DMS79 treated with DMSO at 0.1 percent for 48 hours (cell line): ENCODE data around the gene COX6B1.
A peak's percentile ranks its signal among the peaks of the same experiment; 100 is the strongest.
"Not testable (repeated sequence)": the region's sequence is repeated elsewhere in the genome, so short reads cannot be mapped to it uniquely, and the experiment has no call there.

ENCODE experiments used
- DNase-seq: peaks from one replicate; lab custom pipeline; 2025; lab: John Stamatoyannopoulos, UW

The COX6B1 gene, protein sequence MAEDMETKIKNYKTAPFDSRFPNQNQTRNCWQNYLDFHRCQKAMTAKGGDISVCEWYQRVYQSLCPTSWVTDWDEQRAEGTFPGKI

DNA sequence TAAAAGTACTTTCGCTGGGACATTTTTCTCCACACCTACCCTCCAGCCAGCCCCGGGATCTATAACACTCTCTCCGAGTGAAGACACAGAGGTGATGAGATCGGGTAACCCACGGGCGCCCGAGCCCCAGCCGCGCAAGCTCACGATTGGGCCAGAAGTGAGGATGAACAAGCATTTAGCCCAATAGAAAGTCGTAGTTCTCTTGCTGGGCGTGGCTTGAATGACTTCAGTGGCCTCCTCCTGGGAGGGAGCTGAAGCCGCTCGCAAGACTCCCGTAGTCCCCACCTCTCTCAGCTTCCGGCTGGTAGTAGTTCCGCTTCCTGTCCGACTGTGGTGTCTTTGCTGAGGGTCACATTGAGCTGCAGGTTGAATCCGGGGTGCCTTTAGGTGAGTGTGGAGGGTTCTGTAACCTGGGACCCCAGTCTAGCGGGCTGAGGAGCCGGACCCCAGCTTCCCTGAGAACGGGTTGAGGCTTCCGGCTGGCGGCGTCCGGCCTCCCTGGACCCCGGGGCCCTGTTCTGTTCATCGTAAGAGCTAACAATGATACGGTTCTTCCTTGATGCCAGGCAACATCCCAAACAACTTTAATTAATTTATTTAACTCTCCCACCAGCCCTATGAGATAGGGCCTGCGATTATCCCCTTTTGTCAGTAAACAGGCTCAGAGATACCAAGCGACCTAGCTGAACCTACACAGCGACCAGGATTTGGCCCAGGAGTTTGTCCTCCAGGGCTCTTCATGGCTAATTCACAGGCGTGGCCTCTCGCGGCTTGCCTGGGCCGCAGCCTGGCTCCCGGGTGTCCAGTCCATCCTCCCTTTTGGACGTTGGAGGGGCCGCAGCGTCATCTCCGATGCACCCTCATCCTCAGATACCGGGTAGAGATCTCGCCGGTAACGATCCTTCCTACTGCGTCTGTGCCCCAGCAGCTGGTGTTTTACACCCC, at the start of gene COX6B1:
COX6B1 (plus strand) TSS at position 307 of the 945 bp plus-strand sequence. CDS start 2,921 bp downstream, outside the sequence.
- peak; percentile 97 for DNase-seq

DNA sequence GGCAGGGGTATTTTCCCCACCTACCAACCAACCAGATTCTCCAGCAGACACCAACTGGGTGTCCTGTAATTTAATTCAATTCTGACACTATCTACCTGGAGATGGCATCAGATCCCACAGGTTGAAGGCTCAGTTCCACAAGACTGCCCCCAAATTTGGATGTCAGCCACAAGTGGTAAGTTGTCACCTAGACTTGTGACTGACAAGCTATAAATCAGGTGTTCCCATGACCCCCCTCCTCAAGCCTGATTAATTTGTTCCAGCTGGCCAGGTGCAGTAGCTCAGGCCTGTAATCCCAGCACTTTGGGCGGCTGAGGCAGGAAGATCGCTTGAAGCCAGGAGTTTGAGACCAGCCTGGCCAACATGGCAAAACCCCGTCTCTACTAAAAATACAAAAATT, 46.2 kb upstream of the COX6B1 start:
- DNase-seq: peak; percentile 2

DNA sequence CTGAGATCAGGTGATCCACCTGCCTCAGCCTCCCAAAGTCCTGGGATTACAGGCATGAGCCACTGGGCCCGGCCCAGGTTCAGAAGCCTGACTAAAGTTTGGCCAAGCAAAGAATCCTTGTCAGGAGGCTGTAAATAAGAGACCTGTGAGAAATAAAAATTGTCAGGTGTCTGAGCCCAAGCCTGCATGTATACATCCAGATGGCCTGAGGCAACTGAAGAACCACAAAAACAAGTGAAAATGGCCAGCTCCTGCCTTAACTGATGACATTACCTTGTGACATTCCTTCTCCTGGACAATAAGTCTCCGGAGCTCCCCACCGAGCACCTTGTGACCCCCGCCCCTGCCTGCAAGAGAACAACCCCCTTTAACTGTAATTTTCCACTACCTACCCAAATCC, 43.7 kb upstream of the COX6B1 start:
- not testable (repeated sequence) for DNase-seq

DNA sequence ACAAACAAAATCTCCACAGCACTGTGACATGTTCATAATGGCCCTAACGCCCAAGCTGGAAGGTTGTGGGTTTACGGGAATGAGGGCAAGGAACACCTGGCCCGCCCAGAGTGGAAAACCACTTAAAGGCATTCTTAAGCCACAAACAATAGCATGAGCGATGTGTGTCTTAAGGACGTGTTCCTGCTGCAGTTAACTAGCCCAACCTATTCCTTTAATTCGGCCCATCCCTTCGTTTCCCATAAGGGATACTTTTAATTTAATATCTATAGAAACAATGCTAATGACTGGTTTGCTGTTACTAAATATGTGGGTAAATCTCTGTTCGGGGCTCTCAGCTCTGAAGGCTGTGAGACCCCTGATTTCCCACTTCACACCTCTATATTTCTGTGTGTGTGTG, 41.0 kb upstream of the COX6B1 start:
- not testable (repeated sequence) for DNase-seq

DNA sequence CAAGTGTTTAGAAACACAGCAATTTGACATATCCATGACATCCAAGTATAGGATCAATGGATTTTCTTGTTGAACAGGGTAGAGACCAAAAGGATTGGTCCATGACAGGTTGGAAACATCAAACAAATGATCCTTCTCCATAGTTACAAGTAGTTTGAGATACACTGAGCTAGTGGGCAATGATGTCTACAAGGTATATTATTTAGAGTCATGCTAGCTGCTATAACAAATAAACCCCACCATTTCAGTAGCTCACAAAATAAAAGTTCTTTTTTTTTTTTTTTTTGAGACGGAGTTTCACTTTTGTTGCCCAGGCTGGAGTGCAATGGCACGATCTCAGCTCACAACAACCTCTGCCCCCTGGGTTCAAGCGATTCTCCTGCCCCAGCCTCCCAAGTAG, 40.5 kb upstream of the COX6B1 start:
- no peak for DNase-seq

DNA sequence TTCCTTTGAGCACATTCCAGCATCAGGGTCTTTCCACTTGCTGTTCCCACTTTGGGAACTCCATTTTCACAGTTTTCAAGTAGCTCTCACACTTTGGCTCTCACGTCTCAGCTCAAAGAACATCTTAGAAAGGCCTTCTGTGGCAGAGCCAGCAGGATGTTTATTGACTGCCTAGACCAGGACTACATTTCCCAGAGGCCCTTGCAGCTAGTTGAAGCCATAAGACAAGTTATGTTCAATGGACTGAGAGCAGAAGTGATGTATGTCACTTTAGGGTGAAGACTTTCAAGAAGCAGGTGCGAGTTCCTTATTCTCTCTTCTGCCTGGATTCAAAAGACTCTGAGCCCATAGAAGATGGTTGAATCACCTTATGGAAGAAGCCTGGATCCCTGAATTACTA, 39.9 kb upstream of the COX6B1 start:
- no peak for DNase-seq

DNA sequence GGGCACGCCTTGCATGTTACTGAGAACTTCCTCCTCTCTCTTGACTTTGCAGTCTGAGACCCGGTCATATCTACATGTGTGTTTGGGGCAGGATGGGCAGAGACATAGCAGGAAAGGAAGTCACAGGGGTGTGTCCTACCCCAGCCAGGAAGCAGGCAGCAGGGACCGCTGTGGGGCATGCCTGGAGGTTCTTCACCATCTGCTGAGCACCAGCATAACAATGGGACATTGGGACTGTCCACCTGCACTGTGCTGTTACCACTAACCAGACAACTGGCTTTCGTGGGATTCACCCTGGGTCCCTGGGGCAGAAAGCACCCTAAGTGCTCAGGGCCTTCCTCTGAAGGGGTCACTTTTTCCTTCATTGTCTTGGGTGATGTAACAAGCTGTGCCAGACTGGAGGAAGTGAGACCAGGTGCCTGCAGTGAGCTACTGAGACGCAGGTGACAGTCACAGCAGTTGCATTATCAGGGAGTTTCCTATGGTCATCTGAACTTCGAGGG, 38.2 kb upstream of the COX6B1 start:
- DNase-seq: no peak

DNA sequence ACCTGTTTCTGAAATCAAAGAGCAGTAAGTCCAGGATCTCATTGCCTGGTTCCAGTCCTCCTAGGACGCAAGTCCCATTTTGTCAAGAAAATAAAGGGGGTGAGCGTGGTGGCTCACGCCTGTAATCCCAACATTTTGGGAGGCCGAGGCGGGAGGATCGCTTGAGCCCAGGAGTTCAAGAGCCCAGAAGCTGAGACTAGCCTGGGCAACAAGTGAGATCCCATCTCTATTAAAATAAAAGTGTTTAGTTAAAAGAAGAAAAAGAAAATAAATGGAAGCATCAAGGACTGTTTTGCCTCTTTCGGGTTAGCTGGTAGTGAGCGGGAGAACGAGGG, 35.9 kb upstream of the COX6B1 start:
- DNase-seq: no peak

DNA sequence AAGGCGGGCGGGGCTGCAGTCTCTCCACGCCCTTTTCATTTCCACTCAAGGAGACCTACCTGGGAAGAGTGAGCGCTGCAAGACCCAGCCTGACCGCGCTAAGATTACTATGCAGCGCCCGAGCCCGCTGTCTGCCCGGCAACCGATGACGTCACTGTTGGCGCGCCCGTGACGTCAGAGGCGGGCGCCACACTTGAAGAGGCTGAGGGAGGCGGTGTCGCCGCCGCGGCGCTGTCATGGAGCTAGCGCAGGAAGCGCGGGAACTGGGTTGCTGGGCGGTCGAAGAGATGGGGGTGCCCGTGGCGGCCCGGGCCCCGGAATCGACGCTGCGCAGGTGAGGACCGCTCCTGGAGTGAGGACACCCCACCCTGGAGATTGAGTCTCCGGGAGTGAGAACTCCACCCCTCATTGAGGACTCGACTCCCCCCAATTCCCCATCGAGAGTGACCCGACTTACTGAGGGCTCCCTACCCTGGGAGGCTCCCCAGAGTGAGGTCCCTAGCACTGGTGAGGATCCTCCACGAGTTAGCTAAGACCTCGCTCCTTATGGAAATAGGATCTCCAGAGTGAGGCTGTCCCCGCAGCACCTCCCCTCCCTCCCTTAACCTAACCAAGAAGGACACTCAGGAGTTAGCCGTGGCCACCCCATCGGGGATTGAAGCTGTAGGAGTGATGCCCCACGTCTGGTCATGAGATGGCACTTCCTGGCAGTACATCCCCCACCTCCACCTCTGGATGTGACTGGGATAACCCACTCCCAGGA, 35.4 kb upstream of the COX6B1 start, which contains the start of gene HAUS5:
HAUS5 (plus strand) TSS at position 177 of the 763 bp plus-strand sequence; CDS start at position 237, 60 bp downstream.
- DNase-seq: peak; percentile 91

DNA sequence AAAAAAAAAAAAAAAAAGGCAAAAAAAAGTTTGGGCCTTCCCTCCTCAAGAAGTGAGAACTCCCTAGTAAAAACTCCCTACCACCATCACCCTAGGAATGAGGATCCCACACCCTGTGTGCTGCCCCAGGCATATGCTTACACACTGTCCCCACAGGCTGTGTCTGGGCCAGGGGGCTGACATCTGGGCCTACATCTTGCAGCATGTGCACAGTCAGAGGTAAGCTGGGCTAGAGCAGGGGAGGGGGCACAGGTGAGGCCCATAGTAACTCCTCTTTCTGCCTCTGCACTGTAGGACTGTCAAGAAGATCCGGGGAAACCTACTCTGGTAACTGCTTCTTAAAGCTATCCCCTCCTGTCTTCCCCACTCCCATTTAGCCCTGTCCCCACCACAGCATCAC, 34.5 kb upstream of the COX6B1 start:
- DNase-seq: no peak

DNA sequence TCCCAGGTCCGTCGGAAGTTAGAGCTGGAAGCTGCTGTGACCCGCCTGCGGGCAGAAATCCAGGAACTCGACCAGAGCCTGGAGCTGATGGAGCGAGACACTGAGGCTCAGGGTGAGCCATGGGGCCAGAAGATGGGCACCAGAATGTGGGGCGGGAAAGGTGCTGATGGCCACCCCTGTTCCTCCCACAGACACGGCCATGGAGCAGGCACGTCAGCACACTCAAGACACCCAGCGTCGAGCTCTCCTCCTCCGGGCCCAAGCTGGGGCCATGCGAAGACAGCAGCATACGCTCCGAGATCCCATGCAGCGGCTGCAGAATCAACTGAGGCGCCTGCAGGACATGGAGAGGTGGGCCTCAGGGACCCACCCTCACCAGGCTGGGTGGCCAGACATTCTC, 33.1 kb upstream of the COX6B1 start:
- no peak for DNase-seq

DNA sequence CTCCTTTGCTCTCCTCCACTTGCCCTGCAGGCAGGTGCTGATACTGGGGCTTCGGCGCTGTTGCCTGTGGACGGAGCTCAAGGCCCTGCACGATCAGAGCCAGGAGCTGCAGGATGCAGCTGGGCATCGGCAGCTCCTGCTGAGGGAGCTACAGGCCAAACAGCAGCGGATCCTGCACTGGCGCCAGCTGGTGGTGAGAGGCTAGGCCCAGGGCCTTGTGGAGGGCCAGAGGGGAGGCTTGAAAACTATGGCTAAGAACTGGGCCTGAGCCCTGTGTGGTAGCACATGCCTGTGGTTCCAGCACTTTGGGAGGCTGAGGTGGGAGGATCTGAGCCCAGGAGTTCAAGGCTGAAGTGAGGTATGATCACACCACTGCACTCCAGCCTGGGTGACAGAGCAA, 29.3 kb upstream of the COX6B1 start:
- no peak for DNase-seq

DNA sequence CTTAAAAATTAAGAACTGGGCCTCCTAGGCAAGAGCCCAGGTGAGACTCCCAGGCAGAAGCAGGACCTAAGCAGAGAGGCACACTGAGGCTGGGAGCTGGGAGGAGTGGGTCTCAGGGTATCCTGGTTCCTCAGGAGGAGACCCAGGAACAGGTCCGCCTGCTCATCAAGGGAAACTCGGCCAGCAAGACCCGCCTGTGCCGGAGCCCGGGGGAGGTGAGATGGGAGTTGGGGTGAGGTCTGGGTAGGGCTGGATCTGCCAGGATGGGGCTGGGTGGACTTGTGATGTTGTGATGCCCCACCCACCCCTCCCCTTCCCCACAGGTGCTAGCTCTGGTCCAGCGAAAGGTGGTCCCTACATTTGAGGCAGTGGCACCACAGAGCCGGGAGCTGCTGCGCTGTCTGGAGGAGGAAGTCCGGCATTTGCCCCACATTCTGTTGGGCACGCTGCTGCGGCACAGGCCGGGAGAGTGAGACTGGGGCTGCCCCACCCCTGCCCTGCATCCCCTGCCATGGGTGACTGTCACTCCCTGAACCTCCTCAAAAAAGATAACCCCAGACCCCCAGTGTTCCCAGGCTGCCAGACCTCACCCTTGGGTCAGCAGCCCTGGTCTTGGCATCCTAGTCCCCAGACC, 28.7 kb upstream of the COX6B1 start:
- no peak for DNase-seq

DNA sequence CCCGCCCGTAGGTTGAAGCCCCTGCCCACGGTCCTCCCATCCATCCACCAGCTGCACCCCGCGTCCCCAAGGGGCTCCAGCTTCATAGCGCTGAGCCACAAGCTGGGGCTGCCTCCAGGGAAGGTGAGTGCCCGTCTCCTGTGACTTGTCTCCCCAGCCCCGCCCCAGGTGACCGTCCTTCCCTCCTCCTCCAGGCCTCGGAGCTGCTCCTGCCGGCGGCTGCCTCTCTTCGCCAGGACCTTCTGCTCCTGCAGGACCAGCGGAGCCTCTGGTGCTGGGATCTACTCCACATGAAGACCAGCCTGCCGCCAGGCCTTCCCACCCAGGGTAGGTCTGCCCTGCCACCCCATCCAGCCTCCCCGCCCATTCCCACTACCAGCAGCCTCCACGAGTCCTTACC, 28.1 kb upstream of the COX6B1 start:
- DNase-seq: no peak

DNA sequence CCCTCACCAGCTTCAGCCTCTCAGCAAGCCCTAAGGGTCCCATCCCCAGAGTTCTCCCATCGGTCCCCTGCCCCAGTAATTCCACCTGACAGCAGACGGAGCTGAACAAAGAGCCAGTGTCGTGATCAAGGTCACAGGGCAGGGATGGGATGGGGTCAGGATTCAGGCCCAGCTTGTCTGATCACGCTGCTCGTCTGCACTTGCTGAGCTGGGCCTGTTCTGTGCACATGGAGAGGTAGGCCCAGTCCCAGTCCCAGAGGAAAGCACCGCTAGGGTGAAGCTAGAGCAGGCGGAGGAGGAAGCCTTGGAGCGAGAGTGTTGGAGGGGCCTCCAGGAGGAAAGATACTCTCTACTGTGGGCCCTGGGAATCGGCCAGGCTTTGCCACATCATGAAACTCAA, 26.4 kb upstream of the COX6B1 start:
- no peak for DNase-seq

DNA sequence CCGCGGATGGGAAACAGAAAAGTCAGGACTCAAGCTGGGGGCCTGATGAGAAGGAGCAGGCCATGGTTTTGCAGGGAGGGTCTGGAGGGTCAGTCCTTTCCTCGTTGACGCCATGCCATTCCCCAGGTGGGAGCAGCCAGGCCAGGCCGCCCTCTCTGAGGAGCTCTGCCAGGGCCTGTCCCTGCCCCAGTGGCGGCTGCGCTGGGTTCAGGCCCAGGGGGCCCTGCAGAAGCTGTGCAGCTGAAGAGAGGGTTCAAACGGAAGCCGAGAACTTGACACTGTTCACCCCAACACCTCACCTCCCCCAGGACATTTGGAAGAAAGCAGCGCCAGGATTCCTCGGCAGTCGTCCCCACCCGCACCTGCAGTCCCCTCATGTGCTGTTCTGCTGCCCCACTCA, 25.4 kb upstream of the COX6B1 start:
- DNase-seq: no peak

DNA sequence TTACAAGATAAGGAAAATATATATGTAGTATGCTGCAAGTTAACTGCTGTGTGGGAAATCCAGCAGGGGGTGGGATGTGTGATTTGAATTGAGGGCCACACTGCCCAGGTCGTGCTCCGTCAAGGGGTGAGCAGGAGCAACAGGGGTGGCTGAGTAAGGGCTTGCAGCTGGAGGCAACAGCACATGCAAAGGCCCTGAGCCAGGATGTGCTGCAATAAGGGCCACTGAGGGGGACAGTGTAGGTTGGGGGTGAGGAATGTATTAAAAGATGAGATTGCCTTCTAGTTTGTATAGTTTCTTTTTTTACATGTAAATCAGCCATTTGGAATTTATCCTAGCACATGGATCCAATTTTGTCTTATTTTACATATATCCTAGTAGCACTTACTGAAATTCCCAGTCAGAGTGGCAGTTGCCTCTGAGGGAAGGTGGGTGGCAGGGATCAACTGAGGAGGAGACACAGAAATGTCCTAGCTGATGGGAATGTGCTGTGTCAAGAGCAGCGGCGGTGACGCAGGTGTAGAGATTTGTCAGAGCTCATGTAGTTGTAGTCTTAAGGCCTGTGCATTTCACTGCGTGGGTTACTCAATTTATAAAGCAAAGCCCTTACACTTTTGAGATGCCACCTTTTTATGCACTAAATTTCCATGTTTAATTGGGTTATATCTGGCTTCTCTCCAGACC, 24.7 kb upstream of the COX6B1 start:
- DNase-seq: no peak

DNA sequence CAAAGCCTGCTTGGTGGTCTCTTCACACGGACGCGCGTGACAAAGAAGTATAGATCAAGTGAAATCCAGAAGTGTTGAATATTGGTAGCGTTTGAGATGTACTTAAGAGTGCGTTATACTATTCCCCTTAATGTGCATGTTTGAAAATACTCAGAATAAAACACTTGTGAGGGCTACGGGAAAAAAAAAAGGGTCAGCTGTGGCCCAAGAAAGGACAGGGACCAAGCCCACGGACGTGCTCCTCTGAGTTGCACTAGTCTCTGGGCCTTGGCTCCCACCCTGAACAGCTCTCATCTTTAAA, 19.9 kb upstream of the COX6B1 start:
- no peak for DNase-seq

DNA sequence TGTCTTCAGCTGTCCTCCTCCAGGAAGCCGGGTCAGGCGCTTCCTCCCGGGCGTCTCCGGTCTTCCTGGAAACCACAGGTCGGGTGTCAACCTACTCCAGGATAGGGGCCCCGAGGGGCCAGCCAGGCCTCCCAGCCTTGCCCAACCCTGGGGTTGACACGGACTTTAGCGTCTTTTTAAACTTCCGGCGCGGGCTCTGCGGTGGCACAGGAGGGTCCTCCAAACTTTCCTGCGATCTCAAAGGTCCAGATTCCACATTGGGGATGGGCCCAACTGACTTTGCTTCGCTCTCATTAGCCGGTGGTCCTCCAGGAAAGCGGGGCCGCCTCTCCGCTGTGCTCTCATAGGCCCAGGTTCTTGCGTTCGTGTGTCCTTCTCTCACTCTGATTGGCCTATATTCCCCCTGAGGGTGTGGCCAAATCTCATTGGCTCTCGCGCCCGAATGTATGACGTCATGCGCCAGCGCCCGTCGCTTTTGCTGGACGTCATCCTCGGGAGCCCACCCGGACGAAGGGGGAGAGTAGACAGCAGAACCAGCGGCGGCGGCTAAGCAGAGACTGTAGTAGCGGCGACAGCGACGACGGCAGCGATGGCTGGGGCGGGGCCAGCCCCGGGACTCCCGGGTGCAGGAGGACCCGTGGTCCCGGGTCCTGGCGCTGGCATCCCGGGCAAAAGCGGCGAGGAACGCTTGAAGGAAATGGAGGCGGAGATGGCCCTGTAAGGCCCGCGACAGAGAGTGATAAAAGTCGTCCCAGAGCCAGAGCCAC, 19.4 kb upstream of the COX6B1 start, which contains the start of gene RBM42:
RBM42 (plus strand) TSS at position 472 of the 767 bp plus-strand sequence; CDS start at position 590, 118 bp downstream.
- DNase-seq: peak; percentile 96

DNA sequence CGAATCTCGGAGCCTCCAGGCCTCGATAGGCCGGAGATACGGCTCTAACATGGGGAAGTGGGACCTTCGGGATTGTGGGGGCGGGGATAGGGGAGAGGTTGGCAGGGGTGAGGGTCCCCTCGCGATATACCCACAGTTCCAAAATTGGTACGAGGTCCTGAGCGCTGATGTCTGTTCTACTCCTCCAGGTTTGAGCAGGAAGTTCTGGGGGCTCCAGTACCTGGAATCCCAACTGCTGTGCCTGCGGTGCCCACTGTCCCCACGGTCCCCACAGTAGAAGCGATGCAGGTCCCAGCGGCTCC, 18.8 kb upstream of the COX6B1 start:
- DNase-seq: no peak
